ENCODE data around the gene ERV3-1.
"Not testable (repeated sequence)": the region's sequence is repeated elsewhere in the genome, so short reads cannot be mapped to it uniquely, and the experiment has no call there.

The ERV3-1 gene, protein sequence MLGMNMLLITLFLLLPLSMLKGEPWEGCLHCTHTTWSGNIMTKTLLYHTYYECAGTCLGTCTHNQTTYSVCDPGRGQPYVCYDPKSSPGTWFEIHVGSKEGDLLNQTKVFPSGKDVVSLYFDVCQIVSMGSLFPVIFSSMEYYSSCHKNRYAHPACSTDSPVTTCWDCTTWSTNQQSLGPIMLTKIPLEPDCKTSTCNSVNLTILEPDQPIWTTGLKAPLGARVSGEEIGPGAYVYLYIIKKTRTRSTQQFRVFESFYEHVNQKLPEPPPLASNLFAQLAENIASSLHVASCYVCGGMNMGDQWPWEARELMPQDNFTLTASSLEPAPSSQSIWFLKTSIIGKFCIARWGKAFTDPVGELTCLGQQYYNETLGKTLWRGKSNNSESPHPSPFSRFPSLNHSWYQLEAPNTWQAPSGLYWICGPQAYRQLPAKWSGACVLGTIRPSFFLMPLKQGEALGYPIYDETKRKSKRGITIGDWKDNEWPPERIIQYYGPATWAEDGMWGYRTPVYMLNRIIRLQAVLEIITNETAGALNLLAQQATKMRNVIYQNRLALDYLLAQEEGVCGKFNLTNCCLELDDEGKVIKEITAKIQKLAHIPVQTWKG

GRCh38 chr7:65006094-65006992, at the start of gene ERV3-1:
ERV3-1 (minus strand) TSS chr7:65006687; CDS start chr7:64993026, 13,661 bp downstream.
- DNase-seq (ENCODE audit: low read depth, low spot score), result peak; percentile 97

GRCh38 chr7:65055786-65056185, 49.3 kb upstream of the ERV3-1 start:
- DNase-seq (ENCODE audit: low read depth, low spot score), result not testable (repeated sequence)

DNA sequence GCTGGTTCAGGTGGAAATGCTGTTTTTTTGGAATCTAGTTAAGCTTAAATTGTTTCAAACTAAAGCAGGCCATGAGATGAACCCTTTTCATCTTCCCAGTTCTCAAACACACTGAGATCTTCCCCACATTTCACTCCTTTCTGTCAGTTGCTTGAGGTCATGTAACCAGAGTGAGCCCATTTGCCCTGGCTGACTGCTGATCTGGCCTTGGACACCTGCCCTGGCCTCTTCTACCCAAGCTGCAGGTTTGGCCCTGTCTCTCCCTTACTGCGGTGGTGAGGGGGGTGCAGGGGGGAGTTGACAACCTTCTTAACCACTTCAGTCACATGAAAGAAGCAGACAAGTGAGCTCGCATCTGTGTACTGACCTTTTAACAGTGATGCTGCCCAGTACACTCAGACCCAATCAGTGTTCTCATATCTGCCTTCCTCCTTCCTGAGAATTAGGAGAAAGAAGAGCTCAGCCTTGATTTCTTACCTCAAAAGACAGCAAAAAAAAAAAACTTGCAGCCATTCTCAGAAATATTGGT, 48.0 kb upstream of the ERV3-1 start:
- not testable (repeated sequence) for DNase-seq (ENCODE audit: low read depth, low spot score)

GRCh38 chr7:65051654-65052053, 45.2 kb upstream of the ERV3-1 start:
- not testable (repeated sequence) for DNase-seq (ENCODE audit: low read depth, low spot score)

- not testable (repeated sequence) for DNase-seq (ENCODE audit: low read depth, low spot score)
Measured at GRCh38 chr7:65051139-65051538, 44.7 kb upstream of the ERV3-1 start.

DNA sequence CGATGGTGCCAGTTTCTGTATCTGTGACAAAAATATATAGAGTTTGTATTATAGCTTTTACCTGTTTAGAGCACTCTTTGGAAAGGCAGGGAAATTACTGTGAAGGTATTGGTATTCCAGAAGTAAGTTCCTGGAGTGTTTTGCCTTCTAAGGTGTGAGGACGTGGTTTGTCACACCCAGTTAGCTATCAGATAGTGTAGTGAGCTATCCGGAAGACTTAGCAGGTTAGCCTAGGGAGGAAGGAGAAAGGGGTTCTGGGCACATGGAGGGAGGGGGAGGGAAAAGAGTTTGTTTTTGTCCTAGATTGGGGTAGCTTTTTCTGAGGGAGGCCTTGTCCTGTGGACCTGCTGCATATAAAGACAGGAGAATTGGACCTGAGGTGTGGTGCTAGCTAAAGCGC, 39.8 kb upstream of the ERV3-1 start:
- DNase-seq (ENCODE audit: low read depth, low spot score), result not testable (repeated sequence)

GRCh38 chr7:65045589-65045988, 39.1 kb upstream of the ERV3-1 start:
- not testable (repeated sequence) for DNase-seq (ENCODE audit: low read depth, low spot score)

DNA sequence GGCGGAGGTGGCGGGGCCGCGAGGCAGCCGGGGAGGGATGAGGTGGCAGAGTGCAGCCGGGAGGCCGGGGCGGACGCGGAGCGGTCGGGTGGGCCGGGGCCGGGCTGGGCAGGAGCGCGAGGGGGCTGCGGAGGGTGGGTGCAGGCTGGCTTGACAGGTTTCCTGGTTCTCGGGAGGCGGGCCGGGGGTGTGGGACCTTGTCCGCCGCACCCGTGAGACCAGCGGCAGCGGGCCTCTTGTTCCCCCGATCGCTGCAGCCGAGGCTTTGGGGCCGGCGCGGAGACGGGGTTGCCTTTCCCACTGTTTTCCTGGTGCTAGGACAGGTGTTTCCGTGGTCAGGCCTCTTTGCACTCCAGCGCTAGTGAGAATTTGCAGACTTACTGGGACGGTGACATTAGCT, 32.3 kb upstream of the ERV3-1 start:
- DNase-seq (ENCODE audit: low read depth, low spot score), result peak; percentile 56

DNA sequence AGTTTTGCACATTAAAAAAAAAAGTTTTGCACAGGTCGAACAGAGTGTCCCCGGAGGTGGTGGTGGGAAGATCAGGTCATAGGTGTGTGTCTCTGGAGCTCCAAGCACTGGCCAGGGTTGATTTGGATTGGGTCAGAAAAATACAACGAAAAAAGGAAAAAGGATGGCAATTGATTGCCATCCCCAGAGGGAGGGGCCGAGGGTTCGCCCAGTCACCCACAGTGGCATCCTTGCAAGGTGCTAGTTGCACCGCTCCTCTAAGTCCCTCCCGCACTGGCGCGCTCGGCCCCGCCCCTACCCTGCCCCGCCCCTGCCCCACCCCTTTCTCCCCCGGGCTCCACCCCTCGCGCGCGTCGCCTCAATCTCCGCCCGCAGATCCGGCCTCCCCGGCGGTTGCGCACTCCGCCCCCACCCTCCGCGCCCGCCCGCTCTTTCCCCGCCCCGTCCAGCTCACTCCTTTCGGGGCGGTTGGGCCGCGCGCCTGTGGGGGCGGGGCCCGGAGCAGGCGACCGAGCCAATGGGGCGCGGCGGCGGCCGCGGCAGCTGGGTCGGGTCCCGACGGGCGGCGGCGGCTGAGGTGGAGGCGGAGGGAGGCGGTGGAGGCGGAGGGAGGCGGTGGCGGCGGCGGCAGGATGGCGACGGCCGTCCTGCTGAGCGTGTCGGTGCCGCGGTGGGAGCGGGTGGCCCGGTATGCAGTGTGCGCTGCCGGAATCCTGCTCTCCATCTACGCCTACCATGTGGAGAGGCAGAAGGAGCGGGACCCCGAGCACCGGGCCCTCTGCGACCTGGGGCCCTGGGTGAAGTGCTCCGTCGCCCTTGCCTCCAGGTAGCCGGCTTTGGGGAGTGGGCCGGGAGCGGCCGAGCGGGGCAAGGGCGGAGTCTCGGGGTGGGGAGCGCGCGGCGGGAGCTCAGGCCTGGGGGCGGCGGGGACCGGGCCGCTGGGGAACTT, 31.5 kb upstream of the ERV3-1 start:
- DNase-seq (ENCODE audit: low read depth, low spot score), result peak; percentile 99

DNA sequence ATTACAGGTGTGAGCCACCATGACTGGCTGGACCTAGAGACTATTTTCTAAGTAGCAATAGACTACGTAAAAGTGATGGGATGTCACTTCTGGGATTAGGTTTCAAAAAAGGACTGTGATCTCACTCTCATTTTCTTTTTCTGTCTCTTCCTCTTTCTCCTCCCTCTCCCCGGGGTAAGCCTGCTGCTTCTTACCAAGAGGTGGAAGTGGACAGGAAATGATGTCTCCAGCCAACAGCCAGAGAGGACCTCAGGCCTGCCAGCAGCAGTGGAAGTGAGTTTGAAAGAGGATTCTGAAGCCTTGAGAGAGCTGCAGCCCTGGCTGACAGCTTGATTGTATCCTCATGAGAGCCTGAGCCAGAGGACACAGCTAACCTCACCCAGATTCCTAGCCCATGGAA, 30.0 kb upstream of the ERV3-1 start:
- DNase-seq (ENCODE audit: low read depth, low spot score), result not testable (repeated sequence)

DNA sequence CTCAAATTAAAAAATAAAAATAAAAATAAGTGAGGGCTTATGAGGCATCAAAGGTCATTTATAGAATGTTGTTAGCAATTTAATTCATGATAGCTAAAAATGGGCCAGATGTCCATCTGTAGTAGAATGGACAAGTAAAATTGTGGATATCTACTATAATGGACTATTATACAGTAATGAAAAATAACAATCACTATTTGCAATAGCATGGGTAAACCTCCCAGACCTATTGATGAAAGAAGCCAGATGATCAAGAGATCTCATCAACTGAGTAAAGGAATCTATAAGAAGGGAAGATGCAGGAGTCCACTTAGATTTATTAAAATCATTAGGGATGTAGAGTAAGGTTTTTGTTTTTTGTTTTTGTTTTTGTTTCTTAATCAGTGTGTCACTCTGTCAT, 29.0 kb upstream of the ERV3-1 start:
- not testable (repeated sequence) for DNase-seq (ENCODE audit: low read depth, low spot score)

- DNase-seq (ENCODE audit: low read depth, low spot score), result peak; percentile 24
Measured at GRCh38 chr7:65034120-65034782, 27.8 kb upstream of the ERV3-1 start.

DNA sequence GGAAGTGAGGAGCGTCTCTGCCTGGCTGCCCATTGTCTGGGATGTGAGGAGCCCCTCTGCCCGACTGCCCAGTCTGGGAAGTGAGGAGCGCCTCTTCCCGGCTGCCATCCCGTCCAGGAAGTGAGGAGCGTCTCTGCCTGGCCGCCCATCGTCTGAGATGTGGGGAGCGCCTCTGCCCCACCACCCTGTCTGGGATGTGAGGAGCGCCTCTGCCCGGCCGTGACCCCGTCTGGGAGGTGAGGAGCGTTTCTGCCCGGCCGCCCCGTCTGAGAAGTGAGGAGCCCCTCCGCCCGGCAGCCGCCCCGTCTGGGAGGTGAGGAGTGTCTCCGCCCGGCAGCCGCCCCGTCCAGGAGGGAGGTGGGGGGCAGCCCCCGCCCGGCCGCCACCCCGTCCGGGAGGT, 26.9 kb upstream of the ERV3-1 start:
- not testable (repeated sequence) for DNase-seq (ENCODE audit: low read depth, low spot score)

- DNase-seq (ENCODE audit: low read depth, low spot score), result not testable (repeated sequence)
Measured at GRCh38 chr7:65025023-65025422, 18.5 kb upstream of the ERV3-1 start.

GRCh38 chr7:65020978-65021377, 14.5 kb upstream of the ERV3-1 start:
- not testable (repeated sequence) for DNase-seq (ENCODE audit: low read depth, low spot score)

- not testable (repeated sequence) for DNase-seq (ENCODE audit: low read depth, low spot score)
Measured at GRCh38 chr7:65009881-65010280, 3.4 kb upstream of the ERV3-1 start.

DNA sequence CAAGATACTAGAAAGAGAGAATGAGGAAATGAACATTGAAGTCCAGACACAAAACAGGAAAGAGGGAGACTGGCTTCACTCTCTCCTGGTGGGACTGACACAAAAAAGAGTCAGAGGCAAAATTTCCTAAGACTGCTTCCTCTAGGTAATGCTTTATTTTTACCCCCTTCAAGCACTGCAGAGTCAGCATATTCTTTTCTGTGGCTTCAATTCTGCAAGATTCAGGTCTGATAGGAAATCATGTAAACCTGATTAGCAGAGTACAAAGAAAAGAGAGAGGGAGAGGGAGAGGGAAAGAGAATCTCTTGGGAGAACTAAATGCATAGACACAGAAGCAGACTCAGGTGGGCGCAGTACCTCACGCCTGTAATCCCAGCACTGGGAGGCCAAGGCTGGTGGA, 2.9 kb upstream of the ERV3-1 start:
- DNase-seq (ENCODE audit: low read depth, low spot score), result not testable (repeated sequence)

DNA sequence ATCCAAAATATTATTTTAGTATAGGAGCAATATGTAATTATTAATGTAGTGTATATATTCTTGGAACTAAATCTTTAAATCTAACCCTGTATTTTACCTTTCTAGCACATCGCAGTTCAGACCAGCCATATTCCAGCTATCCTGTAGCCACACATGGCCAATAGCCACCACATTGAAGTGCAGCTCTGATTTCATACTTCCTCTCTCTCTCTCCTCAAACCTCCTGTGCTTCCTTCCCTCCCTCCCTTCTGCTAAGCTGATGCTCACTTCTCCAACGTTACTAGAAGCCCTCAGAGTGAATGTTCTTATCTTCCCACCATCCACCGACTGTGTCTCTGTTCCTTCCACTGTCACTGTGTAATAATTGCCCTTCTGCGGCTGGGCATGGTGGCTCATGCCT, 549 bp upstream of the ERV3-1 start:
- DNase-seq (ENCODE audit: low read depth, low spot score), result not testable (repeated sequence)

GRCh38 chr7:65004575-65004974, 1.9 kb downstream of the ERV3-1 start:
- no peak for DNase-seq (ENCODE audit: low read depth, low spot score)

GRCh38 chr7:65002972-65003585, 3.4 kb downstream of the ERV3-1 start:
- no peak for DNase-seq (ENCODE audit: low read depth, low spot score)

Data from astrocyte of the hippocampus (primary cell).